BE2C (cell line): ENCODE results near the gene PPP1R3C.

Experiments
- DNase-seq: peaks from one replicate; pipeline ENCODE4 v3.0.0-alpha.2; 2020
- H3K27me3 ChIP-seq: fragments of 250-450 bp; sonication (Bioruptor Pico); 2 replicates; pipeline ENCODE4 v1.5.1; 2020; ENCODE audit warnings: mild to moderate bottlenecking
- H3K36me3 ChIP-seq: fragments of 250-450 bp; sonication (Bioruptor Pico); 2 replicates; pipeline ENCODE4 v1.5.1; 2020; ENCODE audit warnings: mild to moderate bottlenecking
- H3K4me1 ChIP-seq: fragments of 250-450 bp; sonication (Bioruptor Pico); 2 replicates; pipeline ENCODE4 v1.5.1; 2020
- H3K4me3 ChIP-seq: 2 replicates; pipeline ENCODE4 v1.5.1; 2011; ENCODE audit warnings: low read depth, low read length
- H3K9me3 ChIP-seq: fragments of 250-450 bp; sonication (Bioruptor Pico); 2 replicates; pipeline ENCODE4 v1.5.1; 2020
- CTCF ChIP-seq: IDR thresholded peaks from 2 replicates; pipeline ENCODE4 v1.5.1; 2012; ENCODE audit warnings: mild to moderate bottlenecking, low read depth, low read length

Gene PPP1R3C

DNA sequence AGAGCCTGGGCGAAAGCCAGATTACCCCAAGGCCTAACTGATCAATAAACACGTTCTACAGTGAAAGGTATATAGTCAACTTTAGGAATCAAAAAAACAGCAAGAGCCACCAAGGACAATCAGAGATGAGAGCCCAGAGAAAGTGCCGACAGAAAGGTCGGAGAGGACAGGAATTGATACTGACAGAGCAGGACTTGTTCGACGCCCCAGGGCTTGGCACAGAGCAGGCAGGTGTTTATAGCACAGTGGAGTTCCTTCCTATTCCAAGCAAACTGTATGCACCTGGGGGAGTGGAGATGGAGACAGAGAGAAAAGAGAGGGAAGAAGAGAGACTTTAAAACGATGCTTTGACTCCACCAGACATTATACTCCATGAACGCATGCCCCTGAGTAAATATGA is 39.5 kb downstream of the PPP1R3C start:
- DNase-seq, result no peak
- H3K36me3 ChIP-seq, result no peaks in the 10 kb centered on the region
- peaks cover 32% of the 10 kb centered on the region for H3K4me1 ChIP-seq
- no peak overlapping the region for H3K4me3 ChIP-seq
- TF ChIP-seq CTCF, result no peak
- H3K9me3 ChIP-seq, result no peaks in the 10 kb centered on the region
- H3K27me3 ChIP-seq, result no peaks in the 10 kb centered on the region

- H3K9me3 ChIP-seq, result no peaks in the 10 kb centered on the region
- H3K4me1 ChIP-seq, result peaks cover 24% of the 10 kb centered on the region
- H3K4me3 ChIP-seq, result no peak overlapping the region
- TF ChIP-seq CTCF, result no peak
- H3K27me3 ChIP-seq, result no peaks in the 10 kb centered on the region
- no peak for DNase-seq
- no peaks in the 10 kb centered on the region for H3K36me3 ChIP-seq
These were observed 40.5 kb downstream of the PPP1R3C start for GRCh38 chr10:91592266-91592975.

GRCh38 chr10:91591797-91592174 is 41.1 kb downstream of the PPP1R3C start:
- DNase-seq, result no peak
- TF ChIP-seq CTCF, result no peak
- Histone ChIP-seq H3K27me3 (no peaks in the 10 kb centered on the region), H3K9me3 (no peaks in the 10 kb centered on the region), H3K36me3 (no peaks in the 10 kb centered on the region), H3K4me1 (peaks cover 19% of the 10 kb centered on the region), H3K4me3 (no peak overlapping the region)

GRCh38 chr10:91590904-91591796 is 41.7 kb downstream of the PPP1R3C start:
- no peaks in the 10 kb centered on the region for H3K27me3 ChIP-seq
- no peak for TF ChIP-seq CTCF

DNA sequence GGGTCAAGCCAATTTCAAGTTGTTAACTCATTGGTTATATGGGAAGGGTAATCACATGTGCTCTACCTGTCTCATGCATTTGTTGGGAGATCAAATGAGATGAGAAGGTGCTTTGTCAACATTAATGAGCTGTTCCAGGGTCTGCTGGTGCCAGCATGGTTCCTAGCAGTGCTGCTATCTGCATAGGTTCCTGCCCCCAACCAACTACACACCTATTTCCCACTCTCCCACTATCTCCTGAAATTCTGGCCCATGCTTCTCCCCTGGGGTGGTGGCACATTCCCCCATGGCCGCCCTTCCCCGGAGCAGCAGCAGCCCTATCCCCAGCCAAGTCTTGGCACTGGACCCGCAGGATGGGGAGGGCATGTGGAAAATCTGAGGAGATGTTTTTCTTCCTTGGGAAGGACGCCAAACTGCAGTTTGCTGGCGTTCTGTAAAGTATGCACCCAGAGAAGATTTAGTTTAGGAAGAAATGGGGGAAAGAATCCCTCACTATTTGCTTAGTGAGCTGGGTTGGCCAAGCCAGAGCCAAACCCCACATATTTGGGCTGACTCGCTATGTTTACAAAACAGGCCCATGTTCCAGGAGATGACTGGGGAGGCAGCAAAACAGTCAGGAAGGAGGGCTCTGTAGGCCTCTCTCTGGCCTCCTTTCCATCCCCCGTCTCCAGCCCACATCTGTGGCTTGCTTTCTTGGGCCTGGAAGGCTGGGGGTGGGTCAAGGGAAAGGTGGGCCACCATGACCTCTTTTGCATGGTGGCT is 42.5 kb downstream of the PPP1R3C start:
- DNase-seq, result no peak
- peaks cover 19% of the 10 kb centered on the region for H3K4me1 ChIP-seq
- no peak overlapping the region for H3K4me3 ChIP-seq
- H3K27me3 ChIP-seq, result no peaks in the 10 kb centered on the region
- H3K36me3 ChIP-seq, result no peaks in the 10 kb centered on the region
- H3K9me3 ChIP-seq, result no peaks in the 10 kb centered on the region
- TF ChIP-seq CTCF, result no peak

More at GRCh38 chr10:91590904-91591796, 41.7 kb downstream of the PPP1R3C start:
- Histone ChIP-seq H3K4me3 (no peak overlapping the region), H3K36me3 (no peaks in the 10 kb centered on the region), H3K4me1 (peaks cover 19% of the 10 kb centered on the region), H3K9me3 (no peaks in the 10 kb centered on the region)
- DNase-seq, result peak; percentile 42
